H54 (cell line): ENCODE data around the gene ATP8B4.
"Not testable (repeated sequence)": the region's sequence is repeated elsewhere in the genome, so short reads cannot be mapped to it uniquely, and the experiment has no call there.

ENCODE experiments used
- DNase-seq: peaks from one replicate; pipeline ENCODE4 v3.0.0; 2011; ENCODE audit warnings: low spot score, mixed read lengths; ENCODE audit not compliant: insufficient read length
- FAIRE-seq: peaks from 3 replicates; lab custom pipeline; 2011; peaks lifted over from hg19 to GRCh38; lab: Jason Lieb, UNC
- POLR2A ChIP-seq: IDR thresholded peaks from 2 replicates; pipeline ENCODE4 v1.6.1; 2011; ENCODE audit warnings: low read depth, mild to moderate bottlenecking, low read length

ATP8B4 gene

GRCh38 chr15:50109076-50109987 lies 9.7 kb downstream of the ATP8B4 start:
- DNase-seq, result no peak

GRCh38 chr15:50108461-50108860 lies 10.6 kb downstream of the ATP8B4 start:
- FAIRE-seq, result no peak
- no peak for DNase-seq
- no peak for TF ChIP-seq POLR2A

More at GRCh38 chr15:50109076-50109987, 9.7 kb downstream of the ATP8B4 start:
- no peak for TF ChIP-seq POLR2A
- no peak for FAIRE-seq

- DNase-seq (no peak), FAIRE-seq (no peak)
- TF ChIP-seq POLR2A, result no peak
These were observed 11.2 kb downstream of the ATP8B4 start for GRCh38 chr15:50107591-50108408.

- no peak for TF ChIP-seq POLR2A
- no peak for DNase-seq
- no peak for FAIRE-seq
These were observed 11.9 kb downstream of the ATP8B4 start for GRCh38 chr15:50107157-50107556.

GRCh38 chr15:50106457-50106856 lies 12.6 kb downstream of the ATP8B4 start:
- FAIRE-seq, result no peak
- no peak for TF ChIP-seq POLR2A

GRCh38 chr15:50100486-50100885 lies 18.5 kb downstream of the ATP8B4 start:
- no peak for TF ChIP-seq POLR2A
- no peak for FAIRE-seq
- no peak for DNase-seq

More at GRCh38 chr15:50106457-50106856, 12.6 kb downstream of the ATP8B4 start:
- no peak for DNase-seq

GRCh38 chr15:50098545-50098944 lies 20.5 kb downstream of the ATP8B4 start:
- no peak for FAIRE-seq
- no peak for DNase-seq
- no peak for TF ChIP-seq POLR2A

GRCh38 chr15:50095938-50096821 lies 22.9 kb downstream of the ATP8B4 start:
- no peak for TF ChIP-seq POLR2A
- FAIRE-seq (no peak), DNase-seq (no peak)

- DNase-seq, FAIRE-seq: not testable (repeated sequence)
These were observed 29.6 kb downstream of the ATP8B4 start for GRCh38 chr15:50089386-50089785.

GRCh38 chr15:50084932-50085331 lies 34.1 kb downstream of the ATP8B4 start:
- DNase-seq, result no peak
- no peak for FAIRE-seq
- no peak for TF ChIP-seq POLR2A

- DNase-seq, result no peak
- no peak for FAIRE-seq
These were observed 35.5 kb downstream of the ATP8B4 start for GRCh38 chr15:50083424-50084025.

GRCh38 chr15:50082066-50082465 lies 37.0 kb downstream of the ATP8B4 start:
- no peak for TF ChIP-seq POLR2A
- DNase-seq (no peak), FAIRE-seq (no peak)

More at GRCh38 chr15:50083424-50084025, 35.5 kb downstream of the ATP8B4 start:
- TF ChIP-seq POLR2A, result no peak

GRCh38 chr15:50077651-50078050 lies 41.4 kb downstream of the ATP8B4 start:
- TF ChIP-seq POLR2A, result no peak
- FAIRE-seq (no peak), DNase-seq (no peak)
